ENCODE results near the gene IPCEF1. TPM values are rescaled to one million over a fixed set of nuclear protein-coding genes. Genes with fewer than 3 reads are reported as not detected.

Gene IPCEF1
- total and polyA plus RNA-seq, 2 of the 8 experiments (the other 6 are each of a cell fraction or from before 2014, with no cell fraction given): 0.41 to 0.78 TPM

Other genes starting within 250 kb of the IPCEF1 start
- gene CNKSR3, start 153.9 kb upstream of the IPCEF1 start, total RNA-seq (2021; fragmentation: NEBNext Ultra II Directional; extraction: Animal tissue kit (Norgen Biotek cat#: 25700)): 6.2 and 6.3 TPM in 2 replicates
- gene CNKSR3, start 153.9 kb upstream of the IPCEF1 start, polyA plus RNA-seq (2011; rRNA removed): 1.2 and 2.1 TPM in 2 replicates